ENCODE data around the gene NBEA.
"Not testable (repeated sequence)": the region's sequence is repeated elsewhere in the genome, so short reads cannot be mapped to it uniquely, and the experiment has no call there.

The NBEA gene

DNA sequence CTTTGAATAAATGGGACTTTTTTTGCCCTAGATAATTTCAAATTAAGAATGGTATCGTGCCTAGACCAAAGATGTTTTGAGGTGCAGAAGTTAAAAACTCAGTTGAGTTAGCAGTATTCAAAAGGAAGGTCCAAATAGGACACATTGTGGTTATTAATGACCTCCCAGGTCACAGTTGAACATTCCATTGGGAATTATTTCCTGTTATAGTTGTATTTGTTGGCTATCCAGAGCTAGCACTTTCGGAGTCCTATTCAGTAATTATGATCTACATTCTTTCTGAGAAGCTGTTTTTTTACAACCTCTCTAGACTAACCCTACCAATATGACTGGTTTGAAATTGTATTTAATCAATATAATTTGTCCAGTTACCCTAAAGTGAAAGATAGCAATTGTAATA lies 450.7 kb downstream of the NBEA start:
- DNase-seq (ENCODE audit: low read depth) = no peak

DNA sequence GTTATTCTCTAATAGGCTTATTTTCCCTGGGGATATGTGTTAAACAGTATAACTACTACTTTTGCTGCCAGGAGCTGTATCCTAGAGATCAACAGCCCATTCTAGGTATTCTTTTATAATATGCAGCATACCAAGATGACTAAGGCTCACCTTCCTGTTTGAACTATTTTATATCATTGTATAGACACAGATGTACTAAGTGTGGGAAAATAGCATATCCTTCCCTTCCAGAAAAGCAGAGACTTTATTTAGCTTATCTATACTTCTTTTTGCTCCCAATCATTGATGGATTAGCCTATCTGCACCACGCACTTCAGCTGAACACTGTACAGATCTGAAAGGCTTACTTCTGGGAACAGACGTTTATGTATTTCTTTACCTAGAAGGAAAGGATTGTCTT lies 451.8 kb downstream of the NBEA start:
- DNase-seq (ENCODE audit: low read depth) = no peak

- not testable (repeated sequence) for DNase-seq (ENCODE audit: low read depth)
These were observed 466.2 kb downstream of the NBEA start for GRCh38 chr13:35408285-35408684.

GRCh38 chr13:35411059-35411744 lies 469.1 kb downstream of the NBEA start:
- DNase-seq (ENCODE audit: low read depth) = no peak

GRCh38 chr13:35448465-35448864 lies 506.4 kb downstream of the NBEA start:
- DNase-seq (ENCODE audit: low read depth) = peak; percentile 1

GRCh38 chr13:35449821-35450220 lies 507.8 kb downstream of the NBEA start:
- no peak for DNase-seq (ENCODE audit: low read depth)

DNA sequence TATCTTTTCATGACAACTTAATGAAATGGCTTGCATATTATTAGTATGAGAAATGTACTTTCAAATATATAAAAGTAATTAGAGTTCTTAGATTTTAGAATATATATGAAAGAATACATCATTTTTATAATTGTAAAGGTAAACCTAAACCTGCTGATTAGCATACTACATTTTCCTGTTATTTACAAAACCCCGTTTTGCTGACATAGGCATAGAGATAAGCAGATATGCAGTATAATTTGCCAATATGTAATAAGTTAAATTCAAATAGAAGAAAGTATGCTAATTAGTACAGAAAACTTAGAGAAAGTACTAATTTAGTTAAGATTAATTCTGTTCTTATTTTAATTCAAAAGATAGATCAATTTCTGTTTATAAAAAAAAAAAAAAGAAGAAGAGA lies 513.0 kb downstream of the NBEA start:
- no peak for DNase-seq (ENCODE audit: low read depth)

DNA sequence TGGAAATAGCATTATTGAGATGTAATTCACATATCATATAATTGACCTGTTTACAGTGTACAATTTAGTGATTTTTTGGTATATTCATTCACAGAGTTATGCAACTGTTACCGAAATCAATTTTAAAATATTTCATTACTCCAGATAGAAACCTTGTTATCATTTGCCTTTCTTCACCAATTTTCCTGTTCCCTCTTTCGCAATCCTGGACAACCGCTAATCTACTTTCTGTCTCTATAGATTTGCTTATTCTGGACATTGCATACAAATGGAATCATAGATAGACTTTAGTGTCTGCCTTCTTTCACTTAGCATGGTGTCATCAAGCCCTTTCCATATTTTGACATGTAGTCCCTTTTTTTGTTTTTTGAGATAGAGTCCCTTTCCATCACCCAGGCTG lies 515.2 kb downstream of the NBEA start:
- no peak for DNase-seq (ENCODE audit: low read depth)

DNA sequence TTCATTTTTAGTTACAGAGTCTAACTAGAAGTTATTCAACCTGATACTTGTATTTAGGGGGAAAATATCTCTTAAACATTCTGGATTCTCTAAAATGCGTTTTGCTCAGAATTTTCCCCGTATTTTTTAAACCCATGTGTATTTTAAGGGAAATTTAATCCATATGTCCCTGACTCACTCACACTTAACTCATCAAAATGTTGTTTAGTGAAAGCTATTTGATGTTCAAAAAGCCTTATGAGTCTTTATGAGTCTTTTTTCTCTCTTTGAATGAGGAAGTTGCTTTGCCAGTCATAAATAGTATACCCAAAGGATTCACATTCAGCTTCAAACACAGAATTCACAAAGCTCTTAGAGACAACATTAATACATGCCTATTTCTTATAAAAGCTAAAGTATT lies 518.0 kb downstream of the NBEA start:
- no peak for DNase-seq (ENCODE audit: low read depth)

DNA sequence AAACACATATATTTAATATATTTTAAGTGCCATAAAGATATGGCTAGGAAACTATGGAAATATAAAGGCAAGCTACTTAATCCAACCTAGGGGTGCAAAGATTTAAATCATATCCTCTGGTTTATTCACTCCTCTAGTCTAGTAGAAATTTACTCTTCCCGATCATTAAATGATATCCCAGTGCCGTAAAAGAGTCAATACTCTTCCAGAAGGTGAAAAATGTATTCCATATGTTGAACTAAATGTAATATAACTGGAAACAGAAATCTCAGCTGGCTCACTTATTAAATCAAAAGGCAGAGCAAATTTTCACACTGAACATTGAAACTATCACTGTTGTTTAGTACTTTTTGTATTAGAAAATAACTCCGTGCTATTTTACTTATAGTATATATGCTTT lies 523.3 kb downstream of the NBEA start:
- DNase-seq (ENCODE audit: low read depth) = no peak

- DNase-seq (ENCODE audit: low read depth) = no peak
These were observed 526.1 kb downstream of the NBEA start for GRCh38 chr13:35468195-35468594.

DNA sequence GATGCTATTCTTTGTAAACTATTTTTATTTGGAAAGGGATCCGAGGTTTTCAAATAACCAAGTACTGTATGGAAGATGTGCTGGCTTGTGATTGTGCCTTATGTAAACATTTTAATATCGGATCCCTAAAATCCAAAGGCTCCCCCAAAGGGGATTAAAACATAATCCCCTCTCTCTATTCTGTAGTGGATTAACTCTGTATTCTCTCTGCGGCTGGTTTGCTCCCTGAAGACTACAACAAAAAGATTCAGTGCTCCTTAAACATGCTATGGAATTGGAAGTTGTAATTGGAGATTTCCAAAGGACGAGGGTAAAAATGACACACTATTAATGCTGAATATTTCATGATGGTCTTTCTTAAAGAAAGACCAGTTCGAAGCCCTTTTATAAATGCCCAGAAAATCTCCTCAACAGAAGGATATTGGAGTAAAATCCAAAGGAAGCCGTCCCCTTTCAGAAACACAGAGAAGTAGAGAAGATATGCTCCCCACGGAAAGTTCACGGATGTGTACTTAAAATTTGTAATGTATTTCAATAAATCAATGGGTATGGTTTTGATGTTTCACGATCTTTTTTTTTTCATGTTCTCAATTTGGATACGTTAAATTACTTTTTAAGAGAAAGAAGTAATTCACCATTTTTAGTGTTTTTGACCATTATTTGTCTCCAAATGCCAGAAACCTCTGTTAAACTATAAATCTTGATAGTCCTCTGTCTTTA lies 527.9 kb downstream of the NBEA start:
- DNase-seq (ENCODE audit: low read depth) = no peak

DNA sequence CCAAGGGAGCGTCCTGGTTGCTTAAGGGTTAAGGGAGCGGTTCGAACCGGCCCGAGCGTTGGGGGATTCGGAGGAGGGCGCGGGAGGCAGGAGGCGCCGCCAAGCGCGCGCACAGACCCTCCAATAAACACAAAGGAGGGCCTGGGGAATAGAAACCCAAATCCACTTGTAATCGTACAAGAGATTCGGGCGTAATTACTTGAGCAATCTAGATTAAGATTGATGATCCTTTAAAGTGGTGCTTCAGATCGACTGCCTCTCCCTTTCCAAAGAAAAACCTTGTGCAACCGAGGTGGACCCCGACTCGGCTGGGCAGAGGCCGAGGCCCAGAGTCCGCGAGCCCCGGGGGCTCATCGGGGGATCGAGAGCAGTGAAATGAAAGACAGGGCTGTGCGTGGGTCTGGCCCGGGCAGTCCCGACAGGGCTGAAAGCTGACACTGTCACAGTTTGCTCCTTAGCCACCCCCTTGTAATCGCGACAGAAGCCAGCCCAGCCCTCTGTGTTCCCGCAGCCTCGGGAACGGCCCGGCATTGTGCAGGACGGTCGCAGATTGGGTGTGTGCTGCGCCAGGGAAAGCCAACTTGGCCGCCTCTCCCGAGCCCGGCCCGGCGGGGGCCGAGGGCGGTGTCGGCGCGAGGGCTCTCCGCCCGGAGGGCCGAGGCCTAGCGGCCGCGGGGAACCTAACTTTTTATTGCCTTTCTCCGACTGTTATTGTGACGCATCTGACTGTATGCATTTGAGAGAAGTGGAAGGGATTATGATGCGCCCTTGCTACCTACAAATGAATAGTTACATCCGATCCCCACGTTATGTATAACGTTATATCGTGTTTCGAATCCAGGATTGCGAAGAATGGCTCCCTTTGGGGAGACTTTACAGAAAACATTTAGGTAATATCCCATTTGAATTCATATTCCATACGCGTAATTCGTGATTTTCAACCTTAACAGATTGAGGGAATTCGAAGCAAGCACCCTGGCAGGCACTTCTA lies 528.9 kb downstream of the NBEA start:
- DNase-seq (ENCODE audit: low read depth) = no peak

- no peak for DNase-seq (ENCODE audit: low read depth)
These were observed 529.7 kb downstream of the NBEA start for GRCh38 chr13:35471706-35472322.

DNA sequence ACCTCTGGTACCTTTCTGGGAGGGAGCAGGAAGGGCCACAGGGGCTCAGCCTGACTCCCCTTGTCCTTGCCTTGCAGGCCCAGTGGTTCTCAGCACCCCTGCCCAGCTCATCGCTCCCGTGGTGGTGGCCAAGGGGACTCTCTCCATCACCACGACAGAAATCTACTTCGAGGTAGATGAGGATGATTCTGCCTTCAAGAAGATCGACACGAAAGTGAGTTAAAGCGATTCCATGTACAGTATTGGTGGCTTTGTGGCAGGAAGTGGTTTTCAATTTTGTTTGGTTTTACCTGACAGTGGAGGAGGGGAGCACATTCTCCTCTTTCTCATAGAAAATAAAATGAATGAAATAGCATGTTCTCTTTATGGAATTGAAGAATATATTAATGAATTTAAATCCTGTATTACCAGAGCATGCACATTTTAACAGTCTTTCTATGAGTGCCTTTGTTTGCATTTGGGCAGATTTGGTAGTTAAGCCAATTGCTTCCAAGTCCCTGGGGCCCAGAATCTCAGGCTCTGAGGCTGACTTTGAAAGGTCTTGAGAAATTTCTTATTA lies 530.3 kb downstream of the NBEA start:
- DNase-seq (ENCODE audit: low read depth) = no peak

- DNase-seq (ENCODE audit: low read depth) = no peak
These were observed 531.2 kb downstream of the NBEA start for GRCh38 chr13:35473206-35473775.

GRCh38 chr13:35473802-35474201 lies 531.7 kb downstream of the NBEA start:
- DNase-seq (ENCODE audit: low read depth) = no peak

DNA sequence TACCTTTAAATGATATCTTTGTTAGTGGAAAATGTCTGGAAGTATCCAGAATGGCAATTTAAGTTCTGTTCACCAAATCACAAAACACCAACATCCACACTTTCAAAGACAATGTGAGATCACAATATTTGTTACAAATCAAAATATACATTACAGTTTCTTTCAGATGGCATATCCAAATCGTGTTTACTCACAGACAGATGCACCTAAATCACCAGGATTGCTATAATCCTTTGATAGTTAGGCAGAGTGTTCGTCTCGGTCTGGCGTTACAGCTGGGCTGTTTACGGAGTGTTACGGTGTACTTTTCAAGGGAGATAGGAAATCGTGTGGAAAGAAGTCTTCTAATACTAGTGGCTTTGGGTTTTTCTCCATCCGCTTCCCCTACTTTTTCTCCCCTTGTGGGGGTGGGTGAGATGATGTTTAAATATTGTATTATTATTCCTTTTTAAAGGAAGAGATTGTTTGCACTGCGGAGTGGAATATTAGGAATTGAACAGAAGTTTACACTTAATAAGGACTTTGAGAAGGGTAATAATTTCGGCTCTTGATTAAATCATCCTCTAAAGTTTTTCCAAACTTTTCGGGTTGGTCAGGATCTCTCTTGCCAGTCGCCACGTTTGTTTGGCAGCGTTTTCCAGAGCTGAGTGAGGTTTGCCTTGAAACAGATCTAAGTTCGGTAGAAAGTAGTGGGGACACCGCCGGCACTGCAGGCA lies 532.6 kb downstream of the NBEA start:
- DNase-seq (ENCODE audit: low read depth) = no peak

DNA sequence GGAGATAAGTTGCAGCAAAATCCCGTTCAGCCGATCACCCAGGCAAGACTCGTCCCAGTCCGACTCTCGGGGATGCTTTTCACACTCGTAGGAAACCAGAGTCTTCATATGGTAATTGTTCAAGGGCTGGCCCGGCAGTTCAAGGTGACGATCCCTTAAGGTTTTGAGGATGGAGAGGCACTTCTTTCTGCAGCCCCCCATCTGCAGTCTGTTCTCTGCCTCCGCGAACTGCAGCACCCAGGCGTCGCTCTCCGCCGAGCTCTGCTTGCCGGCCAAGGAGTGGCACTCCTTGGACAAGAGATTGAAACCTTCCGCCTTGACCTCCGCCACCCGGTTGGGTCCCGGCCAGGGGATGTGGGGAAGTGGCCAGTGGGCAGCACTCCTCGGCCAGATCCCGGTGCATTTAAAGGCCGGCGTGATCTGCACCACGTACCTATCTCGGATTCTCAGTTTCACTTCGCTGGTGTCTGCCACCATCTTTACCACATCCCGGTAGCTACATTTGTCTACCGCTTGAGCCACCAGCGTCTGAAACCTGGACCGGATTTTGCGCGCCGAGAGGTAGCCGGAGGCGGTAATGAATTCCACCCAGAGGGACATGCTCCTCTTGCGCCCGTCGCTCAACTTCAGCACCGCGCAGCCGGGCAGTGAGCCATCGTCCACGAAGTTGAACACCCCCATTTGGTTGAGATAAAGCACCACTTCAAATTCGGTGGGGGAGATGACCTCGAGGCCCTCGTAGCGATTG lies 533.3 kb downstream of the NBEA start:
- no peak for DNase-seq (ENCODE audit: low read depth)
